ENCODE results near the gene SP1. TPM values are rescaled to one million over a fixed set of nuclear protein-coding genes. Genes with fewer than 3 reads are reported as not detected.

SP1 gene
- total RNA-seq, 1 experiment from 2014 or later, result 81.0 TPM

GRCh38 chr12:53450936-53451335 is 71.0 kb downstream of the SP1 start:
- DNase-seq (ENCODE audit: low read depth, low spot score), result no peak
- in situ Hi-C loops (cut with HindIII; ENCODE audit: low pct_unique_long_range_greater_than_20kb, low sequenced_read_pairs), result no loop called here

GRCh38 chr12:53451661-53452158 is 71.7 kb downstream of the SP1 start, which contains the start of gene PCBP2:
Gene PCBP2, plus strand, starts transcription at chr12:53452102. Its CDS starts 2,699 bp downstream, at chr12:53454801.
- in situ Hi-C loops (cut with HindIII; ENCODE audit: low pct_unique_long_range_greater_than_20kb, low sequenced_read_pairs), result no loop called here
- ATAC-seq (peak; percentile 98), DNase-seq (ENCODE audit: low read depth, low spot score) (peak; percentile 98)
- peaks cover 39% of the 10 kb centered on the region for H3K36me3 ChIP-seq (ENCODE audit: control insufficient read depth, insufficient read depth, low read length)
- POLR2A ChIA-PET, result no interaction called here
- H3K27me3 ChIP-seq (ENCODE audit: control insufficient read depth, insufficient read depth, low read length), result no peaks in the 10 kb centered on the region
- BruUV-seq (replicated peaks), result no TSS peak
- peak; percentile 75 for TF ChIP-seq POLR2AphosphoS5 (IDR thresholded peaks at IDR 0.05; ENCODE audit: low read depth, low read length)
- TF ChIP-seq, protein P1, sequence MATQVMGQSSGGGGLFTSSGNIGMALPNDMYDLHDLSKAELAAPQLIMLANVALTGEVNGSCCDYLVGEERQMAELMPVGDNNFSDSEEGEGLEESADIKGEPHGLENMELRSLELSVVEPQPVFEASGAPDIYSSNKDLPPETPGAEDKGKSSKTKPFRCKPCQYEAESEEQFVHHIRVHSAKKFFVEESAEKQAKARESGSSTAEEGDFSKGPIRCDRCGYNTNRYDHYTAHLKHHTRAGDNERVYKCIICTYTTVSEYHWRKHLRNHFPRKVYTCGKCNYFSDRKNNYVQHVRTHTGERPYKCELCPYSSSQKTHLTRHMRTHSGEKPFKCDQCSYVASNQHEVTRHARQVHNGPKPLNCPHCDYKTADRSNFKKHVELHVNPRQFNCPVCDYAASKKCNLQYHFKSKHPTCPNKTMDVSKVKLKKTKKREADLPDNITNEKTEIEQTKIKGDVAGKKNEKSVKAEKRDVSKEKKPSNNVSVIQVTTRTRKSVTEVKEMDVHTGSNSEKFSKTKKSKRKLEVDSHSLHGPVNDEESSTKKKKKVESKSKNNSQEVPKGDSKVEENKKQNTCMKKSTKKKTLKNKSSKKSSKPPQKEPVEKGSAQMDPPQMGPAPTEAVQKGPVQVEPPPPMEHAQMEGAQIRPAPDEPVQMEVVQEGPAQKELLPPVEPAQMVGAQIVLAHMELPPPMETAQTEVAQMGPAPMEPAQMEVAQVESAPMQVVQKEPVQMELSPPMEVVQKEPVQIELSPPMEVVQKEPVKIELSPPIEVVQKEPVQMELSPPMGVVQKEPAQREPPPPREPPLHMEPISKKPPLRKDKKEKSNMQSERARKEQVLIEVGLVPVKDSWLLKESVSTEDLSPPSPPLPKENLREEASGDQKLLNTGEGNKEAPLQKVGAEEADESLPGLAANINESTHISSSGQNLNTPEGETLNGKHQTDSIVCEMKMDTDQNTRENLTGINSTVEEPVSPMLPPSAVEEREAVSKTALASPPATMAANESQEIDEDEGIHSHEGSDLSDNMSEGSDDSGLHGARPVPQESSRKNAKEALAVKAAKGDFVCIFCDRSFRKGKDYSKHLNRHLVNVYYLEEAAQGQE (IDR thresholded peaks at IDR 0.05; ENCODE audit: insufficient read depth in 1 of 2, low read depth in 2 of 2, low read length in 1 of 2), result peak in 1 of 2 experiments; percentile 60; a peak in 1 of 4 replicates
- no peak for TF ChIP-seq SIN3A (IDR thresholded peaks at IDR 0.05; ENCODE audit: borderline replicate concordance, insufficient read depth, low read depth, low read length)
- TF ChIP-seq TCF7L2 (IDR thresholded peaks at IDR 0.05; ENCODE audit: low read depth, low read length), result peak; percentile 93
- TF ChIP-seq, protein P2, sequence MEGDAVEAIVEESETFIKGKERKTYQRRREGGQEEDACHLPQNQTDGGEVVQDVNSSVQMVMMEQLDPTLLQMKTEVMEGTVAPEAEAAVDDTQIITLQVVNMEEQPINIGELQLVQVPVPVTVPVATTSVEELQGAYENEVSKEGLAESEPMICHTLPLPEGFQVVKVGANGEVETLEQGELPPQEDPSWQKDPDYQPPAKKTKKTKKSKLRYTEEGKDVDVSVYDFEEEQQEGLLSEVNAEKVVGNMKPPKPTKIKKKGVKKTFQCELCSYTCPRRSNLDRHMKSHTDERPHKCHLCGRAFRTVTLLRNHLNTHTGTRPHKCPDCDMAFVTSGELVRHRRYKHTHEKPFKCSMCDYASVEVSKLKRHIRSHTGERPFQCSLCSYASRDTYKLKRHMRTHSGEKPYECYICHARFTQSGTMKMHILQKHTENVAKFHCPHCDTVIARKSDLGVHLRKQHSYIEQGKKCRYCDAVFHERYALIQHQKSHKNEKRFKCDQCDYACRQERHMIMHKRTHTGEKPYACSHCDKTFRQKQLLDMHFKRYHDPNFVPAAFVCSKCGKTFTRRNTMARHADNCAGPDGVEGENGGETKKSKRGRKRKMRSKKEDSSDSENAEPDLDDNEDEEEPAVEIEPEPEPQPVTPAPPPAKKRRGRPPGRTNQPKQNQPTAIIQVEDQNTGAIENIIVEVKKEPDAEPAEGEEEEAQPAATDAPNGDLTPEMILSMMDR (IDR thresholded peaks at IDR 0.05), result peak; percentile 93
- peaks cover 22% of the 10 kb centered on the region for H3K4me1 ChIP-seq (ENCODE audit: control insufficient read depth, insufficient read depth, low read length)
- peak within 1 kb of the TSS; percentile 97 to 99 for H3K4me3 ChIP-seq (ENCODE audit: low read depth in 2 of 2, low read length in 2 of 2)
- intact Hi-C loops (cut with micrococcal nuclease; ENCODE audit: unreplicated experiment), result no loop called here
- H3K27ac ChIP-seq (ENCODE audit: low read length), result peak within 1 kb of the TSS; percentile 95
- no peaks in the 10 kb centered on the region for H3K9me3 ChIP-seq (ENCODE audit: control insufficient read depth, insufficient read depth, low read depth, low read length)
- CTCF ChIA-PET, result no interaction called here

More at GRCh38 chr12:53450936-53451335, 71.0 kb downstream of the SP1 start:
- H3K9me3 ChIP-seq (ENCODE audit: control insufficient read depth, insufficient read depth, low read depth, low read length), result no peaks in the 10 kb centered on the region
- H3K27me3 ChIP-seq (ENCODE audit: control insufficient read depth, insufficient read depth, low read length), result no peaks in the 10 kb centered on the region
- ChIA-PET CTCF (interaction anchor here (0.6 to 0.7 kb wide), 2 partner anchors 40 to 50 kb away, joined by 3 to 5 read pairs; partner anchors contain the start of gene TARBP2), POLR2A (no interaction called here)
- H3K27ac ChIP-seq (ENCODE audit: low read length), result no peak overlapping the region
- TF ChIP-seq SIN3A (IDR thresholded peaks at IDR 0.05; ENCODE audit: borderline replicate concordance, insufficient read depth, low read depth, low read length) (no peak), POLR2AphosphoS5 (IDR thresholded peaks at IDR 0.05; ENCODE audit: low read depth, low read length) (no peak), TCF7L2 (IDR thresholded peaks at IDR 0.05; ENCODE audit: low read depth, low read length) (no peak)
- TF ChIP-seq, protein P1 (IDR thresholded peaks at IDR 0.05; ENCODE audit: insufficient read depth in 1 of 2, low read depth in 2 of 2, low read length in 1 of 2), result no peak
- TF ChIP-seq, protein P2 (IDR thresholded peaks at IDR 0.05), result no peak
- peaks cover 34% of the 10 kb centered on the region for H3K36me3 ChIP-seq (ENCODE audit: control insufficient read depth, insufficient read depth, low read length)
- BruUV-seq (replicated peaks), result no TSS peak
- H3K4me3 ChIP-seq (ENCODE audit: low read depth in 2 of 2, low read length in 2 of 2), result no peak overlapping the region
- intact Hi-C loops (cut with micrococcal nuclease; ENCODE audit: unreplicated experiment), result no loop called here
- no peak for ATAC-seq
- peaks cover 22% of the 10 kb centered on the region for H3K4me1 ChIP-seq (ENCODE audit: control insufficient read depth, insufficient read depth, low read length)
